Inferior parietal cortex (tissue), 1 donor: ENCODE data around the gene PCGF3.

Experiments
- DNase-seq: peaks from one replicate; pipeline ENCODE4 v3.0.0-alpha.2; 2016; ENCODE audit errors: extremely low spot score

PCGF3 gene

GRCh38 chr4:781493-782216, 76.0 kb downstream of the PCGF3 start:
- peak; percentile 98 for DNase-seq

- no peak for DNase-seq
Observed at GRCh38 chr4:784401-785331, 79.0 kb downstream of the PCGF3 start.

- DNase-seq, result no peak
Observed at GRCh38 chr4:785332-786073, 79.9 kb downstream of the PCGF3 start.

GRCh38 chr4:786074-786741, 80.6 kb downstream of the PCGF3 start:
- DNase-seq, result no peak

- DNase-seq, result no peak
Observed at GRCh38 chr4:786861-787300, 81.2 kb downstream of the PCGF3 start.

GRCh38 chr4:787561-787981, 81.9 kb downstream of the PCGF3 start:
- DNase-seq, result no peak

- DNase-seq, result no peak
Observed at GRCh38 chr4:788006-788635, 82.5 kb downstream of the PCGF3 start.

- no peak for DNase-seq
Observed at GRCh38 chr4:788636-789297, 83.1 kb downstream of the PCGF3 start.

GRCh38 chr4:789571-790465, 84.2 kb downstream of the PCGF3 start:
- DNase-seq, result no peak

- DNase-seq, result no peak
Observed at GRCh38 chr4:790466-790820, 84.8 kb downstream of the PCGF3 start.

GRCh38 chr4:791252-791897, 85.7 kb downstream of the PCGF3 start:
- no peak for DNase-seq

- no peak for DNase-seq
Observed at GRCh38 chr4:791898-792625, 86.4 kb downstream of the PCGF3 start.

- no peak for DNase-seq
Observed at GRCh38 chr4:792626-793092, 87.0 kb downstream of the PCGF3 start.

- no peak for DNase-seq
Observed at GRCh38 chr4:793093-793861, 87.6 kb downstream of the PCGF3 start.

- DNase-seq, result no peak
Observed at GRCh38 chr4:793941-794621, 88.4 kb downstream of the PCGF3 start.

GRCh38 chr4:794900-795725, 89.5 kb downstream of the PCGF3 start:
- no peak for DNase-seq
